Stimulated activated CD8-positive, alpha-beta memory T cell treated with anti-CD3 and anti-CD28 coated beads, Interleukin-2, amount 100 ng/mL, for 48 hours (primary cell): ENCODE measurements around the gene TXLNG.
"Not testable (repeated sequence)": the region's sequence is repeated elsewhere in the genome, so short reads cannot be mapped to it uniquely, and the experiment has no call there.

ENCODE experiments used
- DNase-seq, 2 donors: peaks; one replicate each; pipeline ENCODE4 v3.0.0-alpha.2; 2020; ENCODE audit warnings: low read depth in 2 of 2

TXLNG gene

GRCh38 chrX:16839219-16839851 lies 53.1 kb downstream of the TXLNG start:
- DNase-seq = no peak

- DNase-seq = no peak
These were observed 53.7 kb downstream of the TXLNG start for GRCh38 chrX:16839852-16840460.

- DNase-seq = no peak
These were observed 56.4 kb downstream of the TXLNG start for GRCh38 chrX:16842684-16843083.

- DNase-seq = no peak
These were observed 57.1 kb downstream of the TXLNG start for GRCh38 chrX:16843208-16843909.

GRCh38 chrX:16845686-16846085 lies 59.4 kb downstream of the TXLNG start:
- DNase-seq = no peak

GRCh38 chrX:16848541-16848940 lies 62.3 kb downstream of the TXLNG start:
- no peak for DNase-seq

GRCh38 chrX:16851421-16851820 lies 65.2 kb downstream of the TXLNG start:
- no peak for DNase-seq

GRCh38 chrX:16851827-16852226 lies 65.6 kb downstream of the TXLNG start:
- DNase-seq = no peak

- DNase-seq = no peak
These were observed 66.4 kb downstream of the TXLNG start for GRCh38 chrX:16852617-16853179.

GRCh38 chrX:16853537-16853936 lies 67.3 kb downstream of the TXLNG start:
- no peak for DNase-seq

GRCh38 chrX:16855363-16856075 lies 69.3 kb downstream of the TXLNG start:
- DNase-seq = no peak

GRCh38 chrX:16856076-16856404 lies 69.8 kb downstream of the TXLNG start:
- DNase-seq = not testable (repeated sequence)

- no peak for DNase-seq
These were observed 70.5 kb downstream of the TXLNG start for GRCh38 chrX:16856744-16857143.

- no peak for DNase-seq
These were observed 76.6 kb downstream of the TXLNG start for GRCh38 chrX:16862829-16863228.

- no peak for DNase-seq
These were observed 81.7 kb downstream of the TXLNG start for GRCh38 chrX:16867947-16868346.

- DNase-seq = no peak
These were observed 82.7 kb downstream of the TXLNG start for GRCh38 chrX:16868920-16869319.

GRCh38 chrX:16869393-16870094 lies 83.3 kb downstream of the TXLNG start:
- DNase-seq = peak in 1 of 2 donors; percentile 41

- peak; percentile 84 to 91 for DNase-seq
These were observed 84.0 kb downstream of the TXLNG start, which contains the start of gene RBBP7 for GRCh38 chrX:16870095-16870861. Gene RBBP7, minus strand, starts transcription at chrX:16870362. Its CDS starts 309 bp downstream, at chrX:16870053.

- DNase-seq = no peak
These were observed 84.9 kb downstream of the TXLNG start for GRCh38 chrX:16870862-16871815.

GRCh38 chrX:16873106-16873505 lies 86.8 kb downstream of the TXLNG start:
- DNase-seq = no peak
